Measurements from ENCODE around the gene FABP3.

GRCh38 chr1:31416101-31416736 is 43.3 kb upstream of the FABP3 start:
- no peak for TF ChIP-seq CTCF (conservative IDR thresholded peaks at IDR 0.05; ENCODE audit: low read length)
- TF ChIP-seq EZH2phosphoT487 (IDR thresholded peaks at IDR 0.05; ENCODE audit: borderline replicate concordance, low read depth, low read length) = no peak
